GM18519 (cell line): ENCODE results near the gene LINC01488.

Source experiments
- ATAC-seq: cut with Tn5 transposase; IDR thresholded peaks from one replicate; pipeline ENCODE4 v1.9.1; 2021; ENCODE audit warnings: mild to moderate bottlenecking, moderate library complexity; ENCODE audit not compliant: unreplicated experiment, low FRiP score

The LINC01488 gene

GRCh38 chr11:69541501-69542313 lies 60.2 kb downstream of the LINC01488 start:
- no peak for ATAC-seq

- no peak for ATAC-seq
These were observed 61.1 kb downstream of the LINC01488 start for GRCh38 chr11:69542314-69543168.
